Activated CD4-positive, alpha-beta memory T cell treated with anti-CD3 and anti-CD28 coated beads for 36 hours (primary cell): ENCODE results near the gene SOX13. TPM values are rescaled to one million over a fixed set of nuclear protein-coding genes. Genes with fewer than 3 reads are reported as not detected.

ENCODE experiments used
- CTCF ChIA-PET: fragments of 350-600 bp; sonication (Branson Sonifier 250); formaldehyde crosslinking; loops from one replicate; lab custom pipeline; 2021; ENCODE audit warnings: antibody characterized with exemption, inconsistent platforms; lab: Charles Lee
- POLR2A ChIA-PET: fragments of 350-600 bp; sonication (Branson Sonifier 250); formaldehyde crosslinking; loops from one replicate; lab custom pipeline; 2021; ENCODE audit warnings: antibody characterized with exemption; lab: Charles Lee
- DNase-seq: peaks from one replicate; pipeline ENCODE4 v3.0.0-alpha.2; 2020
- H3K27ac Mint-ChIP-seq: one replicate; pipeline ENCODE4 v1.8.0; 2021; ENCODE audit warnings: mixed read lengths
- H3K27me3 Mint-ChIP-seq: one replicate; pipeline ENCODE4 v1.8.0; 2021; ENCODE audit warnings: mixed read lengths
- H3K36me3 Mint-ChIP-seq: one replicate; pipeline ENCODE4 v1.8.0; 2021; ENCODE audit warnings: mixed read lengths
- H3K4me1 Mint-ChIP-seq: one replicate; pipeline ENCODE4 v1.8.0; 2021; ENCODE audit warnings: low read depth, mixed read lengths
- H3K4me3 Mint-ChIP-seq: one replicate; pipeline ENCODE4 v1.8.0; 2021; ENCODE audit warnings: mild to moderate bottlenecking, mixed read lengths
- H3K9me3 Mint-ChIP-seq: one replicate; pipeline ENCODE4 v1.8.0; 2021; ENCODE audit warnings: mixed read lengths
- intact Hi-C: fragments of 100-400 bp; cut with micrococcal nuclease; formaldehyde crosslinking; loops from one replicate; pipeline ENCODE4 v1.15.1; 2023
- total RNA-seq, 2 experiments: library from RNA; stranded (reverse); gene quantifications; one replicate each; pipeline ENCODE4 v1.2.3, GENCODE V29; 2021

The SOX13 gene
- total RNA-seq, 2 experiments from 2014 or later: 4.6 to 5.8 TPM

DNA sequence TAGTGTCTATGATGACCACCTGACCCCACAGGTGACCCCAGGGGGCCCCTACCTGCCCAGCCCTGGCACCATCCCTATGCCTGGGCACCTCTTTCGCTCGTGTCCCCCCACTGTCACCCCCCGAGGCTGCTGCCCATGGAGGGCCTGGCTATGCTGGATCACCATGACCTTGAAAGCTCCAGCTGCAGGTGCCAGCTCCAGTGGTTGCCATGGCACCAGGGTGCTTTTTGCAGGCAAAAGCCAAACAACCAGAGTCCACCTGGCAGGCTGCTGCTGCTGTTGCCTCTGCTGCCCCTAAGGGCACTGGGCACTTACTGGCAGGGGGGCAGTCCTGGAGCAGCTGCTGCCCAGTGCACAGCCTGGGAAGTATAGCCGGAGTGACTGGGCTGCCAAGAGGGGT lies 57.3 kb downstream of the SOX13 start:
- DNase-seq: no peak
- intact Hi-C loops: no loop called here
- H3K27me3 Mint-ChIP-seq: no peaks in the 10 kb centered on the region
- no peaks in the 10 kb centered on the region for H3K36me3 Mint-ChIP-seq
- peaks cover 7% of the 10 kb centered on the region for H3K4me1 Mint-ChIP-seq
- ChIA-PET CTCF (interaction anchor here (1.2 to 2.6 kb wide), 3 partner anchors 9 to 117 kb away, joined by 3 to 12 read pairs (median 5); no protein-coding TSS in a partner anchor), POLR2A (no interaction called here)
- no peak overlapping the region for H3K27ac Mint-ChIP-seq
- no peak overlapping the region for H3K4me3 Mint-ChIP-seq
- no peaks in the 10 kb centered on the region for H3K9me3 Mint-ChIP-seq

DNA sequence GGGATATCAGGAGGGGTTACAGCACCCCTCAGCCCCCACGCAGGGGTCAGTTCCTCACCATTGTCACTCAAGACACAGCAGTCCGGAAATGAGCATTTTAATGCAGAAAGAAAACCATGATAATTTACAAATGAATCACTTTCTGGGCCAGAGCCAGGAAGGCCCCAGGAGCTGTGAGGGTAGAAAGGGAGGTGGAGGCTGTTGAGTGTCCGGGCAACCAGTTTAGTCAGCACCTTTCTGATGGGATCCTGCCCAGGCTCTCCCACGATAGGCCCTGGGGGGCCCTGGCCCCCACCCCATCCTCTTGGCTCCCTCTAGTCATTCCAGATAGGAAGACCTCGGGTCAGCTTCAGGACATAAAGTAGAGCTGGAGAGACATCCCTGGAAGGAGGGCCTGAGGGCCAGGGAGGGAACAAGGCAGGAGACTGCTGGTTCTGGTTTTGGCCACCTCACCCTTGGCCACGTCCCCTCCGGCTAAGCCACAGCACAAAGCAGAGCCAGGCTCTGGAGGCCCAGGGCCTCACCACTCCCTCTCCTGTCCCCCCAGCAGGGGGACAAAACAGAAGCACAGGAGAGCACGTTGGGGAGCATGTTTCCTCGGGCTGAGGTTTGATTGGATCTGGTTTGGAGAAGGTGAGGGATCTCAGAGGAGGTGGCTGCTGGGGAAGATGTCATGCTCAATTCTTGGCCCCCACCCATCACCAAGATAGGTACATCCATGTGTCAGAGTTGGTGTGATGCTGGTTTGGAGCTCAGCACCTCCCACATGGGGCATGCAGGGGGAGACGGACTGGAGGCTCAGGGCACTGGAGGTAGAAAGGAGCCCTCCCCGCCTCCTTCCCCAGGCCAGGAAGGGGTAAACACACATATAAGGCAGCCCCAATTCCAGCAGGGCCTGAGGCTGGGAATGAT lies 58.3 kb downstream of the SOX13 start:
- intact Hi-C loops: no loop called here
- Mint-ChIP-seq H3K27ac (no peak overlapping the region), H3K36me3 (no peaks in the 10 kb centered on the region), H3K4me3 (no peak overlapping the region), H3K4me1 (peaks cover 7% of the 10 kb centered on the region), H3K27me3 (no peaks in the 10 kb centered on the region), H3K9me3 (no peaks in the 10 kb centered on the region)
- POLR2A ChIA-PET: no interaction called here
- DNase-seq: no peak
- CTCF ChIA-PET: interaction anchor here (0.7 to 2.6 kb wide), 4 partner anchors 8 to 262 kb away, joined by 3 to 12 read pairs (median 4); no protein-coding TSS in a partner anchor

DNA sequence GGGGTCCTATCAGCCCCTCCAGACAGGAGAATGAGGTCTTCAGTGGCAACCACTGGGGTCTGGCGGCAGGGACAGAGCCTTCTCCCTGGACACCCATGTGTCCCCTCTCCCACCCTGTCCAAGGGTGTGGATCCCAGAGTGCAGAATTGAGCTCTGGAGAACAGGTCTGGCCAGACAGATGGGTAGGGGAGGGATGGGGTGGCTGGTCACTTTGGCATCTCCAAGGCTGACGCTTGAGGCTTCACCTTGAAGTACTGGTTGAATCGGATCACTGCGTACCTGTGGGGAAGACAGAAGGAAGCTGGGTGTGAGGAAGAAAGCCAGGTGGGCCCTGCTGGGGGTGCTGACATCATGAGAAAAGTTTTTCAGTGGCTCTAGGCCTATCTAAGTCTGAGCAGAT lies 59.1 kb downstream of the SOX13 start:
- H3K27ac Mint-ChIP-seq: no peak overlapping the region
- POLR2A ChIA-PET: interaction anchor here (0.6 kb wide), 1 partner anchor 31 kb away, joined by 3 read pairs; no protein-coding TSS in a partner anchor
- CTCF ChIA-PET: interaction anchor here (0.7 to 1.1 kb wide), 2 partner anchors 31 to 262 kb away, joined by 3 to 4 read pairs; no protein-coding TSS in a partner anchor

DNA sequence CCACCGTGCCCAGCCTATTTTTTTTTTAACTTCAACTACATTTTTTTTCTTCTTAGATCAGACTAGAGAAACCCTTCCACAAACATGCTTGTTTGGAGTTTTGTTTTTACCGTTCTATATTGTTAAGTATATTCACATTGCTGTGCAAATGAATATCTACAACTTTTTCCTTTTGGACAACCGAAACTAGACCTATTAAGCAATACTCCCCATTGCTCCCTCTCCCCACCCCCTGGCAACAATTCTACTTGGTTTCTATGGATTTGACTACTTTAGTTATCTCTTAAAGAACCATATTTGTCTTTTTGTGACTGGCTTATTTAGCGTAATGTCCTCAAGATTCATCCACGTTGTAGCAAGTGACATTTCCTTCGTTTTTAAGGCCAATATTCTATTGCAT lies 59.8 kb downstream of the SOX13 start:
- ChIA-PET POLR2A (interaction anchor here (0.6 kb wide), 1 partner anchor 31 kb away, joined by 3 read pairs; no protein-coding TSS in a partner anchor), CTCF (interaction anchor here (1.1 kb wide), 1 partner anchor 30 kb away, joined by 4 read pairs; no protein-coding TSS in a partner anchor)
- Mint-ChIP-seq H3K9me3 (no peaks in the 10 kb centered on the region), H3K4me3 (no peak overlapping the region), H3K27ac (no peak overlapping the region), H3K4me1 (peaks cover 7% of the 10 kb centered on the region), H3K36me3 (no peaks in the 10 kb centered on the region), H3K27me3 (no peaks in the 10 kb centered on the region)
- no peak for DNase-seq
- intact Hi-C loops: no loop called here

More for the DNA sequence above, 59.1 kb downstream of the SOX13 start:
- peaks cover 7% of the 10 kb centered on the region for H3K4me1 Mint-ChIP-seq
- no peak overlapping the region for H3K4me3 Mint-ChIP-seq
- no peaks in the 10 kb centered on the region for H3K36me3 Mint-ChIP-seq
- intact Hi-C loops: no loop called here
- H3K27me3 Mint-ChIP-seq: no peaks in the 10 kb centered on the region
- DNase-seq: no peak
- H3K9me3 Mint-ChIP-seq: no peaks in the 10 kb centered on the region

DNA sequence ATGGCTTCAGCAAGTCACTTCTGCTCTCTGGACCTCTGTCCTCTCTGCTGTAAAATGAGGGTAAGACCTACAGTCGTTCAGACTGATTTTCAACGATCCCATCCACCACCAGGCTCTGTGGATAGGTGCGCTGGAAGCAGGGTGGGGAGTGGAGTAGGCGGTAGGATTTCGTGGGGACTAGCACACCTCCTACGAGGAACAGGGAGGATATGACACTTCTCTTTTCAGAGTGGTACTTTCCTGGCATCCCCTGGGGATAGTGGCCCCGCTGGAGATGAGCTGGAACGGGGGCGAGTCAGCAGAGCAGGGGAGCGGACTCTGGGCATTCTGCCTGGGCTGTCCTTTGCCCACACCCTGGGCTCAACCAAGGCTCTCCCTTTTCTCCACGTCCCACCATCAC lies 61.2 kb downstream of the SOX13 start:
- CTCF ChIA-PET: interaction anchor here (0.6 to 1.2 kb wide), 2 partner anchors 16 to 671 kb away, joined by 3 read pairs; no protein-coding TSS in a partner anchor
- intact Hi-C loops: no loop called here
- peaks cover 3% of the 10 kb centered on the region for H3K4me1 Mint-ChIP-seq

DNA sequence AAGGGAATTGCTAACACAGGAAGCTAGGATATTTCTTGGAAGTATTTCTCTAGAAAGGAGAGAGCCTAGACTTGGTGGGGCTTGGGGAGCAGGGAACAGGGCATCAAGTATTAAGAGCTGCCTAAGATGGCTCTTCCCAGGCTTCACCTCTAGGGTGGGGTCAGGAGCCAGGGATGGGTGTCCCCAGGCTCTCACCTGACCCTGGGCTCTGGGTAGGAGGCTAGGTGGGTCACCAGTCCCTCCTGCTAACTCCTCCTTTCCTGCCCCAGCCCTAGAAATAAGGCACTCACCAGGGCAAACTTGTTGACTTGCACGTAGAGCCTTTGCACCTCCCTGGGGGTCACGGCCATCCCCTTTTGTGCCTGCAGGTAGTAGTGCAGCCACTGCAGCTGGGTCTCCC lies 63.9 kb downstream of the SOX13 start:
- POLR2A ChIA-PET: no interaction called here
- no peaks in the 10 kb centered on the region for H3K9me3 Mint-ChIP-seq
- CTCF ChIA-PET: interaction anchor here (2.1 to 2.2 kb wide), 2 partner anchors 8 to 25 kb away, joined by 7 to 13 read pairs; no protein-coding TSS in a partner anchor
- H3K27ac Mint-ChIP-seq: no peak overlapping the region
- H3K4me1 Mint-ChIP-seq: no peaks in the 10 kb centered on the region
- H3K36me3 Mint-ChIP-seq: no peaks in the 10 kb centered on the region
- intact Hi-C loops: no loop called here
- DNase-seq: no peak
- no peaks in the 10 kb centered on the region for H3K27me3 Mint-ChIP-seq
- no peak overlapping the region for H3K4me3 Mint-ChIP-seq

More for the DNA sequence above, 61.2 kb downstream of the SOX13 start:
- Mint-ChIP-seq H3K27ac (no peak overlapping the region), H3K27me3 (no peaks in the 10 kb centered on the region), H3K4me3 (no peak overlapping the region), H3K36me3 (no peaks in the 10 kb centered on the region), H3K9me3 (no peaks in the 10 kb centered on the region)
- no peak for DNase-seq
- POLR2A ChIA-PET: no interaction called here

DNA sequence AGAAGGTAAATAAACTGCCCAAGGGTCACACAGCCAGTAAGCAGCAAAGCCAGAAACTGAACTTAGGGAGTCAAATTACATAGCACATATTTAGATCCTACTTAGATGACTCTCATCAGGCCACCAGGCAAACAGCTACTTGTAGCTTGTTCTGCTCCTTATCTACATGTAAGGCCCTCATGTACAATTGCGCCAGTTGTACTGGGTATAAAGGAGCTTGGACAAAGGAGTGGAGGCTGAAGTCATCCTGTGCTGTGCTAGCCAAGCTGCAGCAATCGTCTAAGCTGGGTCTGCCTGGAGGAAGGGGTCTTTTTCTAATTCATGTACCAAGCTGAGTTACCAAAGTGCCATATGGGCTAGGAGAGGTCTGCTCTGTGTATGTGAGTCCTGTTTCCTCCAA lies 66.2 kb downstream of the SOX13 start:
- CTCF ChIA-PET: interaction anchor here (1.3 to 2.4 kb wide), 2 partner anchors 10 to 24 kb away, joined by 5 to 12 read pairs; no protein-coding TSS in a partner anchor
- DNase-seq: no peak

DNA sequence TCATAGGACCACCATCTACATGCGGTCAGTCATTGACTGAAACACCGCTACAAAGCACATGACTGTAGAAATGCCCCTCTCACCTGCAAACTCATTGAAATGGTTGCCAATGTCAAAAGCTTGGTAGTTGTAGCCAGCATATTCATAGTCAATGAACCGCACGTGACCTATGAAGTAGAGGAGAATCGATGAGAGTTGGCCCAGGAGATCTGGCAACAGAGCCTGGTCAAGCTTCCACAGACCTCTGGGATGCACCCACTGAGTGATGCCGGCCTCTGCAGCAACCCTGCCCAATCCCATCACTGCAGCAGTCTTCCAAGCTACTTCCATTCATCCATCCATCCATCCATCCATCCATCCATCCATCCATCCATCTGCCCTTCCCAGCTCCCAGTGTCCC lies 67.0 kb downstream of the SOX13 start:
- CTCF ChIA-PET: interaction anchor here (2.4 kb wide), 1 partner anchor 10 kb away, joined by 12 read pairs; no protein-coding TSS in a partner anchor
- Mint-ChIP-seq H3K4me1 (no peaks in the 10 kb centered on the region), H3K9me3 (no peaks in the 10 kb centered on the region), H3K27me3 (no peaks in the 10 kb centered on the region), H3K4me3 (no peak overlapping the region), H3K36me3 (no peaks in the 10 kb centered on the region), H3K27ac (no peak overlapping the region)
- intact Hi-C loops: no loop called here
- no peak for DNase-seq
- POLR2A ChIA-PET: no interaction called here

More for the DNA sequence above, 66.2 kb downstream of the SOX13 start:
- Mint-ChIP-seq H3K27me3 (no peaks in the 10 kb centered on the region), H3K27ac (no peak overlapping the region), H3K9me3 (no peaks in the 10 kb centered on the region), H3K4me1 (no peaks in the 10 kb centered on the region), H3K36me3 (no peaks in the 10 kb centered on the region), H3K4me3 (no peak overlapping the region)
- intact Hi-C loops: no loop called here
- POLR2A ChIA-PET: no interaction called here

DNA sequence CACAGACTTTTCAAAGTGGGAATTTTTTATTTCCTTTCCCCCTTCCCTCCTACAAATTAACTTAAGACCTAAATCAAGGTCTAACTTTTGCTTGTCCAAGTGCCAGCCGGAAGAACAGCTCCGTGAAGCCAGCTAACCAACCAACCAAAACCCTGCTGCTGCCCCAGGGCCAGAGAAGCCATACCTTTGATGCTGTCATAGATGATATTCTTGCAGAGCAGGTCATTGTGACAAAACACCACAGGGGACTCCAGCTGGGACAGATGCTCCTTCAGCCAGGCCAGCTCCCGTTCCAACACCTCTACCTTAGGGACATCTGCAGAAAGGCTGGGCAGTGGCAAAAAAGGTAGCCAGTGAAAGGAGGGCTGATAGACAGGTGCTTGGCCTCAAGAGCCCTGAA lies 68.2 kb downstream of the SOX13 start:
- Mint-ChIP-seq H3K4me1 (no peaks in the 10 kb centered on the region), H3K9me3 (no peaks in the 10 kb centered on the region), H3K27me3 (no peaks in the 10 kb centered on the region), H3K4me3 (no peak overlapping the region), H3K36me3 (peaks cover 1% of the 10 kb centered on the region), H3K27ac (no peak overlapping the region)
- no peak for DNase-seq
- intact Hi-C loops: no loop called here
- POLR2A ChIA-PET: no interaction called here
- CTCF ChIA-PET: no interaction called here

DNA sequence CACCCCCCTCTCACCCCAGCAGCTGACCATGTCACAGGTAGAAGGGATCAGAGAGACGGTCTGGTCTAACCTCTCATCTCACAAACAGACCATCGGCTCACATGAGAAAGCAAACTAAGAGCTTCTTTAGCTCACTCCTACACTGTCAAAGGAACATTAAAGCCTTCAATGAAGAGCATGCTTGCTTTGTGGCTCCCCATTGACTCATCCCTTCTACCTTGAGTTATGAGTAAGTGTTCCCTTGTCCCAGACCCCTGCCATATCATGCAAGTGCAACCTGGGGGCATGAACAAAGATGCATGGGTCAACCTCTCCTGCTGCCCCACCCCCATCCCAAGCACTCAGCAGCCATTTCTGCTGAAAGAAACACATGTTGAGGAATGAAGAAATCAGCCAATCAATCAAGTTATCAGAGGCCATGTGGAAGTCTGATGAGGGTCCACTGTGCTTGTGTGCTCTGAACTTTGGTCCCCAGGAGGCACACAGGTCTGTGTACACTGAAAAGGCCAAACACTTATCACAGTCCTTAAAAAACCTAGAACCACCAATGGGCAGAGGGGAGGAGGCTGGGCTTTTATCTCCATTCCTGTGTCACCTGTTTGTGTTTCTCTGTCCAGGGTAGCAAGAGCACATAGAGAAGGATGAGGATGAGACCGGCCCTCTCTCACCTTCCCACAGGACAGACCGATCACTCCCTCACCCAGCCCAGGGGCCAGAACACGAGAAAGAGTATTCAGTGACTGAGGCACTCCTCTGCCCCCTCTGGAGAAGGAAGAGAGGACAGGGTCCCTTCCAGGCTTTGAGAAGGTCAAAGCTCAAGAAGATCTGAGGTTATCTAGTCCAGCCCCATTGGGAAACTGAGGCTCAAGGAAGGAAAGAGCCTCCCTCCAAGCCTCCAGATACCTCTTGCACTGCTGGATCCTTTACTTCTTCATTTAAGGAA lies 69.4 kb downstream of the SOX13 start:
- POLR2A ChIA-PET: no interaction called here

DNA sequence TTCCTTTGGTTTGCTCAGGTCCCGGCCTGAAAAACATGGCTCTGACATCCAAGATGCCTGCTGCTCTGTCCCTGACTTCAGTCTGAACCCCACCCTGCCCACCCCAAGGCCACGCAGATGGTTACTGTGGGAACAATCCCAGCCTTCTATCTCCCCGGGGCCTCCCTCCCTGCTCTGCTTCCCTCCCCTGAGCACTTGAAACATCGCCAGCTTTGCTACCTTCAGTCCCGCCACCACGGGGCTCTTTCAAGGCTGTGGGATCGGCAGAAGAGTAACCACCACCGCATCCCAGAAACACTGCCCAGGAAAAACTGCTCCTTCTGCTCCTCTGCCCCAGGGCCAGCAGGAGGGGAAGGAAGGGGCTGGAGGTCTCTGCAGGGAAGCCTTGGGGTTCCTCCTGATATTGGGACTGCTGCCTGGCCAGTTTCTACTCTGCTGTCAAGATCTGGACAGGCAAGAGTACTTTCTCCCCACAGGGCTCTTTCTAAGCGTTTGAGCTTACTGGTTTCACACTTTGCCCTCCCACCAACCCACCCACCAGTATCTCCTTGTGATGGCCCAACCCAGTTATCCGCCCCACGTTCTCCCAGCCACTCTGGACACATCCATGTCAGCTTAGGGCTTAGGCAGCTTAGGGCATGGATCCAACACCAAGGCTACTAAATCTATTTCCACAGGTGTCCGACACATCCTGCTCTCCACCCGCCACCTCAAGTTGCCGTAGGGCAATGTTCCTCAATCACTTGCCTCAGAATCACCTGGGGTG lies 70.5 kb downstream of the SOX13 start:
- Mint-ChIP-seq H3K27ac (no peak overlapping the region), H3K4me1 (no peaks in the 10 kb centered on the region), H3K4me3 (no peak overlapping the region), H3K27me3 (no peaks in the 10 kb centered on the region), H3K36me3 (peaks cover 1% of the 10 kb centered on the region), H3K9me3 (no peaks in the 10 kb centered on the region)
- intact Hi-C loops: no loop called here
- ChIA-PET POLR2A (no interaction called here), CTCF (no interaction called here)
- no peak for DNase-seq

More for the DNA sequence above, 69.4 kb downstream of the SOX13 start:
- Mint-ChIP-seq H3K36me3 (peaks cover 1% of the 10 kb centered on the region), H3K27ac (no peak overlapping the region), H3K4me3 (no peak overlapping the region), H3K4me1 (no peaks in the 10 kb centered on the region), H3K9me3 (no peaks in the 10 kb centered on the region), H3K27me3 (no peaks in the 10 kb centered on the region)
- CTCF ChIA-PET: interaction anchor here (0.5 to 0.9 kb wide), 2 partner anchors 13 to 256 kb away, joined by 3 to 4 read pairs; no protein-coding TSS in a partner anchor
- no peak for DNase-seq
- intact Hi-C loops: no loop called here
